DND-41 (cell line): ENCODE measurements around the gene ZNF488.

Source experiments
- EZH2 ChIP-seq: IDR thresholded peaks from 3 replicates; pipeline ENCODE4 v1.6.1; 2012; ENCODE audit warnings: borderline replicate concordance, low read depth, mild to moderate bottlenecking, moderate library complexity, low read length, inconsistent platforms; ENCODE audit not compliant: severe bottlenecking
- TF ChIP-seq, protein P1 (sequence below): IDR thresholded peaks from 2 replicates; pipeline ENCODE4 v1.5.1; 2012; ENCODE audit warnings: borderline replicate concordance, low read length, moderate library complexity, mild to moderate bottlenecking; ENCODE audit not compliant: poor library complexity, severe bottlenecking; ENCODE audit errors: extremely low read depth

DNA sequence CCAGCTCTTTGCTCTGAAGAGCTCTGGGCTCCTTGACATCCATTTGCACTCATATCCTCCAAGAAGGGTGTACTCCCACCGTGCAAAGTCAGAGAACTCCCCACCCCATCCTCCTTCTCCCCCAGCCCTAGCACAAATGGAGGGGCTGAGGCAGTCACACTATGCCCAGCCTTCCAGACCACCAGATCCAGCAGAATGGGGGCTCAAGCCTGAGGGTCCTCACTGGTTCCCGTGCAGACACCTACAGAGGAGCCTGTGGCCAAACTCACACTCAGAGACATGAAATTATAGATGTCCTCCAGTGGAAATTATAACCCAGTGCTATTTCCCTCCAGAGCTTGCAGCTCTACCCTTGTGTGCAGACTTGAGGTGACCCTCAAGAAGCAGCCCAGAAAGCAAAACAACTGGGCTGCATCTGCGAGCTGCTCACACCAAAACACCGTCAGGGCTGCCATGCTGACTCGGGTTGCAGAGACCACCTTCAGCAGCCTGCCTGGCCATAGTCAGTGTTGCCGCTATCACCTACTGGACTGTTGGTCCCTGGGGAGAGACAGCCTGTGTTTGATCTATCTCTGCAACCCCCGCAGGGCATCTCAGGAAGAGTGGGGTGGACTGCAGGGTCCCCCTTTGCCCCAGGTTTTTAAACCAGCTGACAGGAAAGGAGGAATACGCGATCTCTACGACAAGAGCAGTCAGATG lies 7.4 kb downstream of the ZNF488 start:
- TF ChIP-seq, protein P1, sequence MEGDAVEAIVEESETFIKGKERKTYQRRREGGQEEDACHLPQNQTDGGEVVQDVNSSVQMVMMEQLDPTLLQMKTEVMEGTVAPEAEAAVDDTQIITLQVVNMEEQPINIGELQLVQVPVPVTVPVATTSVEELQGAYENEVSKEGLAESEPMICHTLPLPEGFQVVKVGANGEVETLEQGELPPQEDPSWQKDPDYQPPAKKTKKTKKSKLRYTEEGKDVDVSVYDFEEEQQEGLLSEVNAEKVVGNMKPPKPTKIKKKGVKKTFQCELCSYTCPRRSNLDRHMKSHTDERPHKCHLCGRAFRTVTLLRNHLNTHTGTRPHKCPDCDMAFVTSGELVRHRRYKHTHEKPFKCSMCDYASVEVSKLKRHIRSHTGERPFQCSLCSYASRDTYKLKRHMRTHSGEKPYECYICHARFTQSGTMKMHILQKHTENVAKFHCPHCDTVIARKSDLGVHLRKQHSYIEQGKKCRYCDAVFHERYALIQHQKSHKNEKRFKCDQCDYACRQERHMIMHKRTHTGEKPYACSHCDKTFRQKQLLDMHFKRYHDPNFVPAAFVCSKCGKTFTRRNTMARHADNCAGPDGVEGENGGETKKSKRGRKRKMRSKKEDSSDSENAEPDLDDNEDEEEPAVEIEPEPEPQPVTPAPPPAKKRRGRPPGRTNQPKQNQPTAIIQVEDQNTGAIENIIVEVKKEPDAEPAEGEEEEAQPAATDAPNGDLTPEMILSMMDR = no peak
- TF ChIP-seq EZH2 = no peak
